A172 (cell line): ENCODE results near the gene KSR1. TPM values are rescaled to one million over a fixed set of nuclear protein-coding genes. Genes with fewer than 3 reads are reported as not detected.
"Not testable (repeated sequence)": the region's sequence is repeated elsewhere in the genome, so short reads cannot be mapped to it uniquely, and the experiment has no call there.

Experiments used
- DNase-seq: peaks from one replicate; pipeline ENCODE4 v3.0.0-alpha.2; 2015; ENCODE audit warnings: low spot score
- total RNA-seq: library from RNA; depleted of rRNA; stranded (reverse); fragments of >200 nt; shearing (Covaris generic); gene quantifications from 2 replicates; pipeline ENCODE4 v1.2.3, GENCODE V29; 2014; rRNA removed

Gene KSR1
- total RNA-seq, 1 experiment from 2014 or later: 2.9 TPM

DNA sequence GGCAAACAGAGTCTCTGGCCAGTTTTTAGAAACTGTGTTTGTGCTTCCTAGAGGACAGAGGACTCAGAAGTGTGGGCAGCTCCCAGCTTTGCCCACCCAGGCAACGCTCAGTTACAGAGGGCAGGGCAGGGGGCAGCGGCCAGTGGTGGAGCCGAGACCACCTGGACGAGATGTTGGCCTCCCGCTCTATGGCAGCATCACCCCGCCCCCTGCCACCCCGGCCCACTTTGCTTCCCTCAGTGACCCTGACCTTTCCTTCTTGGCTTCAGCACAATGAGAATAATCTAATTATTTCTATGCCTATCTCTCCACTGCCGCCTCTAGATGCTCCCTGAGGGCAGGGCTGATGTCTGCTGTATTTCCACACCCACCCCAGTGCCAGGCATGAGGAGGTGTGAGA lies 200.4 kb downstream of the KSR1 start:
- DNase-seq: not testable (repeated sequence)

DNA sequence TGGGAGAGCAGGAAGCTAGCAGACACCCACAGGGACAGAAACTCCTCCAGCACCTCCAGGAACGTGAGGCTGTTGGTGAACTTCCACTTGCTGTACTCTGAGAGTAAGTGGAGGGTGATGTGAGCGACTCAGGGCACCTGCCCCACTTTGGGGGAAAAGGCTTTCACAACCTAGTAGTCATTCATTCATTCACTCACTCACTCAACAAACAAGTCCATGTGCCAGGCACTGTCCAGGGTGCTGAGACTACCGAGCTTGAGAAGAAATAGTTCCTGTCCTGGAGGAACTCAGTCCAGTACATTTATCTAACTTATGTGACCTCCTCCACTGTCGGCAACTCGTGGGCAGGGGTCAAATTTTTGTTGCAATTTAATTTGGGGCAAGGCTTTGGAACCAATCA lies 201.4 kb downstream of the KSR1 start:
- DNase-seq: peak; percentile 10

DNA sequence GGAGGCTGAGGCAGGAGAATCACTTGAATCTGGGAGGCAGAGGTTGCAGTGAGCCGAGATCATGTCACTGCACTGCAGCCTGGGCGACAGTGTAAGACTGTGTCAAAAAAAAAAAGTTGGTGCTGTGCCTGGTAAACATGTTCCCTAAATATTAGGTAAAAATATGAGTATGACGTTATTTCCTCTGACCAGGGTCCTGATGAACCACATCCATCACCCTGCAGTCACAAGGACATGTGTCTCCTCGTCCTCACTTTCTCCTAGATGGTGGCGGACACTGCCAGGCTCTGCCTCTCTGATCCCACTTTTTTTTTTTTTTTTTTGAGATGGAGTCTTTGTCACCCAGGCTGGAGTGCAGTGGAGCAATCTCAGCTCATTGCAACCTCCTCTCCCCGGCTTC lies 203.4 kb downstream of the KSR1 start:
- no peak for DNase-seq

DNA sequence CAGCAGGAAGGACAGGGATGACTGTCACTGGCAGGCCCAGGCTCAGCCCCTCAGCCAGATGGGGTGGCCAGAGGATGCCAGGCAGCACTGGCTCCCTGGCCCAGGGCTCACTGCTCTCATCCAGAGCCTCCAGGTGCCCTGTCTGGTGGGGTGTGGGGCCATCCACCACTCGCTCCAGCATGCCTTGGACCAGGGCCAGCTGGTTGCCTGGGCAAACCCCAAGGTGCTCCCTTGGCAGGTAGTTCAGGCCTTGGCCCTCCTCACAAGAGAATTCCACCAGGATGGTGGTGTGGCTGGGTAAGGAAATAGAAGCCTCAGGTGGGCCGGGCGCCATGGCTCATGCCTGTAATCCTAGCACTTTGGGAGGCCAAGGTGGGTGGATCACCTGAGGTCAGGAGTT lies 204.2 kb downstream of the KSR1 start:
- no peak for DNase-seq

DNA sequence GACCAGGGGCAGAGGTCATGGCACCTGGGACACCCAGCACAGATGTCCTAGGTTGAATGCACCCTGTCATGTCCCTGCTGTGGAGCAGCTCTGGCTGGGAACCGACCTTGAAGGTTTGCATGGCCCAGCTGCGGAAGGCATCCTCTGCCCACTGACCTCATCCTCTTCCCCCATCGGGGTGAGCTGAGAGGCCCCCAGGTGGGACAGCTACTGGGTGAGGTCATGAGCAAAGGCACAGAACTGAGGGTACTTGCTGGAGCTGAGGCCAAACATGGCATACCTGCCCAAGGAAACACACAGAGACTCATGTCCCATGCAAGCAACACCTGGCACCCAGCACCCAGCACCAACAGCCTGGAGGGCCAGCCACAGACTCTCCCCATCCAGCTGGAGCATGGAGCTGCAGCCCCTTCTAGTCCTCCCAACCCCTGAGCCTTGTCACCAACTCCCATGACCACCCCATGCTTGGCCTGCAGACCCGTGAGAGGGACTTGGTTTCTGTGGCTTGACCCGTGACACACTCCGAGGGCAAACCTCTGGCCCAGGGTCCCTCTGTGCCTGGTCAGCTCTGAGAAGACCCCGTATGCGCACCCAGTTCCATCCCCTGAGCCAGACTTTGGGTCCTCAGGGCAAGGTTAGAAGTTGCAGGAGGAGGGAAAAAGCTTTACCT lies 207.8 kb downstream of the KSR1 start:
- no peak for DNase-seq

DNA sequence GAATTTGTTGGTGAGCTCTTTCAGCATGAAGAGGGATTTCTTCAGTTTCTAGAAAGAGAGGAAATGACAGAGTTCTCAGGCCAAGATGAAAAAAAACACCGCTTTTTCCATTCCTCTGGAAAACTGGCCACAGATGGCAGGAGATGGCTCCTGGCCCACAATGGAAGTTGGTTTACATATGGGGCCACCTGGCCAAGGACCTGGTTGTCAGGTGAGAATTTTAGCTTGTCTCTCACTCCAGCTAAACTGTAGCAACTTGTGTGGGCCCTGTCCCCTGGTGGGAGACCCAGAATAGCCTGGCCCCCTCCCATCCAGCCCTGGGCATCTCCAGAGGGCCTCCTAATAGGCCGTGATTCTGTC lies 208.3 kb downstream of the KSR1 start:
- no peak for DNase-seq

DNA sequence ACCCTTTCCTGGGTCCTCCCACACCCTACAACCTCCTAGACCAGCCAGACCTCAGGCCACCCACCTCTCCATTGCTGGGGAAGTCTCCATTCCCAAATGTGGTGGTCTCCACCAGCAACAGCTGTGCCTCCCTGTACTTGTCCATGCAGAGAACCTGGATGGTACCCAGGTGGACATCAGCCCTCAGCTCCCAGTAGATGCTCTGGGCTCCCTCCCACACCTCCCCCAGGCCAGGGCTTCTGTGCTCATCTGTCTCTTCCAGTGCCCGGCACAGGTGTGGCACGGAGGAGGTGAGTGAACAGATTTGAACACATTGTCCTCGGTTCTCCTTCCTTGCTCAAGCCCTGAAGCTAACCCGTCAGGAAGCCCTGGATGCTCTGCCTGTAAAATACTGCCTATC lies 209.3 kb downstream of the KSR1 start:
- no peak for DNase-seq

DNA sequence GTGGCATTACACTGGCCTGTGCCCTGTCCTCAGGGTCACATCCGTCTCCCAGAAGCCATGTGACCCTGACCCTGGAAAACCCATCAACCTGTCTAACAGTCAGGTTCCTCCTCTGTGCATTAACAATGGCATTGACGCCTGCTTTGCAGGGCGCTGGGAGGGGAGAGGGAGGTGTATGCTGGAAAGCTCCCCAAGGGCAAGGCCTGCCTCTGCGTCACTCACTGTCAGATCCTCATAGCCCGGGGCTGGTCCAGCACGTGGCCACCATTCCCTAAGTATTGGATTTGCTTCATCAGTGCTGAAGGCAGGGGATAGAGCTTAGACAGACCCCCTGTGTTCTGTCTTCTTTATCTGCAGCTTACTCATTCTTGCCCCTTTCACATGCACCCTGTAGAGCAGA lies 210.0 kb downstream of the KSR1 start:
- DNase-seq: not testable (repeated sequence)

DNA sequence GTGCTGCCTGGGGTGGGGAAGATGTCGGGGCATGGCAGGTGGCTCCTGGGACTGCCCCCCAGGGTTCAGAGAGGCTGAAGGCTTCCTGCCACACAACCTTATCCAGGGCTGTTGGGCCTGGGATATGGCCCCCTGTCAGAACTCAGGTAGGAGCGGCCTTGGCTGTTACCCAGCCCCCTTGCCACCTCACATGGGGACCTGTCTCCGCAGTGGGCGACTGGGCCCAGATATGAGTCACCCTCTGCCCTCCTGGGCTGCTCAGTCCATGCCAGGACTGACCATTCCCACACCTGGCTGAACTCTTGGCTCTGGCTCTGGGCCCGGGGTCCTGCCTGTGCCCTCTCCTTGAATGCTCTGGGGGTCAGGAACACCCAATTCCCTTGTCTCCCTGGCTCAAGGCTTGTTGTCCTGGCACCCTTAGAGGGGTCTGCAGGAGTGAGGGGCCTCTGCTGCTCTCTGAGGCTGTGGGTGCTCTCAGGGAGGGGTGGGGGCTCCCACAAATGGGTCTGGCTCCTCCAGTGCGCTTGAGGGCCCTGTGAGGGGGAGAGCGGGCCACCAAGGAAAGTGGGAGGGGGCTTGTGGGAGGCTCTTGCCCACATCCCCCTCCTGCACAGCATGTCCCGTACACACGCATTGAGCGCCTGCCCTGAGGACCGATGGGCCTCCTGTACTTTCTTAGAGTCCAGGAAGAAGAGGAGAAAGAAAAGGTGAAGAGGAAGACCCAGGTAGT lies 210.7 kb downstream of the KSR1 start:
- DNase-seq: no peak

DNA sequence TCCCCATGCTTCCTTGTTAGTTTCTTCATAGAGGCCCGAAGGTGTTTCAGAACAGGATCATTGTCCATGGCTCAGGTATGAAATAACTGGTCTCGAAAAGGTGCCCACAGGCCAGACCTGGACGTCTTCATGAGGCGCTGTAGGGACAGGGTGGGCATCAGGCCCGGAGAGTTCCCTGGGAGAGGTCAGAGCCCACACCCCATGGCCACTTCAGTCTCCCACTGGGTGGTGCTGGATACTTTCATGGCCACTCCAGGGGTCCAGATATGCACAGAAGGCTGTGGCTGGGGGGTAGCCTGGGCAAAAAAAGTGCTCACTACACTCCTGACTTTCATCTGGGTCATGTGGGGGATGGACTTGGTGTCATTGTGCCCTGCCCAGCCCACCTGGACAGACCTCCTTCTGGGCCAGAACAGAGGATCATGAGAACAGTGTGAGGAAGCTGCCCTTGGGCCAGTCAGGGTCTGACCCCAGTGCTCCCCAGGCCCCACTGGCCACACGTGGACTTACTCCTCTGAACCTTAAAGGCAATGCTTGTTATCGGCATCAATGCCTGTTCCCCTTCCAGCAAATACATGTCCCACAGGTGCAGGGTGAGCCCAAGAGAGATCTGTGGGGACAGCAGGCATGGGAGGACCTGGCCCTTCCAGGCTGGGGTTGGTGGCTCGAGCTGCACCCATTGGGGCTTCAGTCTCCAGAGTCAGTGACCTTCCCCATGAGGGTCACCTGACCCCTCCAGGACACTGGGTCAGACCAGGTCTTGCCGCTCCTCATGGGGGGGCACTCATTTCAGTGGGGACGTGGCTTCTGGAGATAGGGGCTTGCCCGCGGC lies 211.6 kb downstream of the KSR1 start:
- no peak for DNase-seq

DNA sequence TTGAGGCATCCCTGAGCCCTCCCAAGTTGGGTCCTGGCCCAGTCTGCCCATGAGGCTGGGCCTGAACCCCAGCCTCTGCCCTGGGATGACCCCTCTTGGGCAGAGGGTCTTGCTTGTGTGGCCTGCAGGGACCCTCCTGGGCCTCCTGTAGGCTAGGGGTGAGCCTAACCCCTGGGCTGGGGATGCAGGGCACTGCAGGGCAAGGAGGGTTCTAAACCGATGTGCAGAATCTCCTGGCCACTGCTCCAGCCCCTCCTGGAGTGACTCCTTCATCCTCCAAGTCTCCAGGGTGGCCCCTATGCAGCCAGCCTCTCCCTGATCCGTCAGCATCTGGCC lies 212.2 kb downstream of the KSR1 start:
- DNase-seq: no peak

DNA sequence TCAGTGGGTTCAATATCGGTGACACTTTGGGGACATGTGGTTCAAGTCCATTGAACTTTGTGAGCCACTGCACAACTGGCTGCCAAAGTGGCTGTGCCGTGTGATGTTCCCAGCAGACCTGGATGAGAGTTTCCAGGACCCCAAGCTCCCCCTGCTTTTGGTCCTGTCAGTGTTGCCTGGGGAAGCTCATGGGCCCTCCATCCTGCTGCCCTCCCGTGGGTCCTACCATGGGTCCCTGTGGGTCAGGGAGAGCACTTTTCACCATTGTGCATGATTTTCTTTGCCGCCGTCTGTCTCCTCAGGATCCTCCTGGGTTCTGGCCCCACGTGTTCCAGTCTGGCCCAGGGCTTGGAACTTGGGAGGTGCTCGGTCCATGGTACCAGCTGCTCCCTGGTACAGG lies 212.9 kb downstream of the KSR1 start:
- no peak for DNase-seq

DNA sequence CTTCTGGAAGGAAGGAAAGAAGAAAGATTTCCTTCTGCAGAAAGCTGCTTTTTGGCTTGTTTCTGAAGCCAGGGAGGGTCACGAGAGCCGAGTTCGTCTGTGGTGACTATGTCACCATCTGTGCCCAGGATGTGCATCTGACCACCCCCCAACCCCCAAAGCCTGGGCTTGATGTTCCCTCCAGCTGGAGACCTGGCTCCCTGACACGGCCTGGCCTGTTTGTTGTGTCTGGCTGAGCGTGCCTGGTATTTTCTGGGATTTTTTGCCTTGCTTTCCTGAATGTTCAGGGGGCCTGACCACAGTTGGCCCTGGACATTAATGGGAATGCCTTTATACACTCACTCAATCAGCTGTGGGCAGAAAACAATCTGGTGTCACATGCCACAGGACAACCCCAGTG lies 213.6 kb downstream of the KSR1 start:
- no peak for DNase-seq

DNA sequence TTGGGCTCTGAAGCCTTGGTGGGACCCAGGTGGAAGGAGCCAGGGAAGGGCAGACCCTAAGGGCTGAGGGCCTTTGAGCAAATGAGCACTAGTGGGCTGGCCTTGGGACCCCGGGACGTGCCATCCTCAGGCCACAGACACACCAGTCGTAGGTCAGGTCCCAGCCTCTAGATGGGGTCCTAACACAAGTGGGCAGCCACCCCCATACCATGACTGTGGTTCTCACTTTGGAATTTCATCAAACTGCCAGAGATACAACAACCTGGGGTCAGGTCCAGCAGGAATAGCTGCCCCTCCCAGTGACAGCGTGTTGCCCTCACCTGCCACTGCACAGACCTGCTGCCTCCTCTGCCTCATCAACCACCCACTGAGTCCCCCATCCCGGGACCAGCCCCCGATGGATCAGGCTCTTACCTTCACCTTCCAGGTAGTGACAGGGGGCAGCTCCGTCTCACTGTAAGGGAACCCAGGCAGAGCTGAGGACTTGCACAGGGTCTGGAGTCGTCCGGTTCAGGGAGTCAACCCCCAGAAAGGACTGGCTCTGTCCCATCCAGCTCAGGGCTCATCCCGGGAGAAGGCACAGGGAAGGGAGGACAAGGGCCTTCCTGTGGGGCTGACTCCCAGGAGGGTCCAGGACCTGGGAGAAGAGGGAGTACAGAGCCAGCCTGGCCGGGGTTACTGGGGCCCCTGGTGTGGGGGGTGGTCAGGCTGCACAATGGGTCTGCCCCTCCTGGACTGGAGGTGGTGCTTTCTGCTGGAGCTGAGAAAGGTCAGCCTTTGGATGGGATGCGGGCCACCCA lies 214.7 kb downstream of the KSR1 start:
- no peak for DNase-seq

DNA sequence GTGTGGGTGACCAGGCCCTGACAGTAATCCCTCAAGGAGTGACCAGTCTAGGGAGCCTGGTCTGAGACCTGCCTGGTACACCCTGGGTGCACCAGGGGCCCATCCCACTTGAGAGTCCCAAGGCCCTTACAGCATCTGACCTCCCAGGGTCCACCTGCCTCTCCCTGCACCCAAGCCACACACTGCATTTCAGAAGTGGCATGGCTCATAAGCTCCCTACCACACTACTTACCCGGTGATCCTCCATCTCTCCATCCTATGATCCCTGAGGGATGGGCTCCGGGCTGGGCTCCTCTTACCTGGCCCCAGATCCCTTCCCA lies 215.3 kb downstream of the KSR1 start:
- no peak for DNase-seq

DNA sequence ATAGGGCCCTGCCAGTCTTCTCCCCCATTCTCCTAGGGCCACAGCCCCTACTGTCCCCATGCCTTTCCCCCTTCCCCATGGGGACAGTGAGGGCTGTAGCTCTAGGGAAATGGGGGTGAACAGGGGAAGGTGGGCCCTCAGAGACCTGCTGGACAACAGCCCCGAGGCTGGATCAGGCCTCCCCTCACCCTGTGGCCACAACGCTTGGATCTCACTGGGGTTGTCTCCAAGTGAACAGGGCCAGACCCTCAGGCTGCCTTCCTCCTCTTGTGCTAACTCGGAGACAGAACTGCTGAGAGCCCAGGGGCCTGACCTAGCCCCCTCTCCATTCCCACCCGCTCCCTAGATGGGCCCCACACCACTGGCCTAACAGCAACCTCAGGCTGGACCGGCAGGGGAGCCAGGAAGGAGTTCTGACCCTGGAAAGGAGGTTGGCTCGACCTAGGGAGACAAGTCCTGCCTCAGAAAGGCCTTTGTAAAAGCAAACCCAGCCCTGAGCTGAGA lies 215.8 kb downstream of the KSR1 start:
- not testable (repeated sequence) for DNase-seq

DNA sequence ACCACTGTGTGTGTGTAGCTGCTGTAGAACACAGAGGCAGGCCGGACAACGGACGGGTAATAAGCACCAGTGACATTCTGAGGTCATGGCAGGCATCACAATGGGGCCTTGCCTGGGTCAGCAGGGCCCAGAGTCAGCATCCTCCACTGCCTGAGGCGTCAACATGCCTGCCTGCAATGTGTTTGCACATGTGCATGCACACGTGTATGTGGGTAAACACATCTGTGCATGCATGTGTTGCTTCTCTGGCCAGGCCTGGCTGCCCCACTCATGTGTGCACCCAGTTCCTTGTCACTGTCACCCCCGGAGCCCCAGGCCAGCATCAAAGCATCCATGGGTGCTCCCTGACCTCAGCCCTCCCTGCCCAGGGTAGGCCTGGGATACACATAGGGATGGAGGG lies 218.1 kb downstream of the KSR1 start:
- DNase-seq: no peak

Other genes starting within 250 kb of the KSR1 start
- 50.5 and 81.1 TPM in 2 replicates for gene WSB1, start 162.3 kb upstream of the KSR1 start, total RNA-seq
- 0.91 and 1.4 TPM in 2 replicates for gene LGALS9, start 174.7 kb downstream of the KSR1 start, total RNA-seq